Peyer's patch (tissue), 4 donors: ENCODE results near the gene MTHFSD.

Source experiments
- POLR2A ChIP-seq, 2 donors: fragments of 450-650 bp; IDR thresholded peaks; one replicate each; pipeline ENCODE4 v1.5.1; 2017; ENCODE audit warnings: antibody characterized with exemption in 2 of 2, mild to moderate bottlenecking in 2 of 2, moderate library complexity in 2 of 2
- TF ChIP-seq, protein P1 (sequence below), 6 experiments: fragments of 450-650 bp in 4 of 6; fragments of 200-600 bp in 2 of 6; sonication (generic) in 1 of 6; IDR thresholded peaks; one replicate each; pipeline ENCODE4 v1.5.1; 2017 to 2019; ENCODE audit warnings: antibody characterized with exemption in 6 of 6, mild to moderate bottlenecking in 3 of 6, moderate library complexity in 1 of 6

- TF ChIP-seq, protein P1, sequence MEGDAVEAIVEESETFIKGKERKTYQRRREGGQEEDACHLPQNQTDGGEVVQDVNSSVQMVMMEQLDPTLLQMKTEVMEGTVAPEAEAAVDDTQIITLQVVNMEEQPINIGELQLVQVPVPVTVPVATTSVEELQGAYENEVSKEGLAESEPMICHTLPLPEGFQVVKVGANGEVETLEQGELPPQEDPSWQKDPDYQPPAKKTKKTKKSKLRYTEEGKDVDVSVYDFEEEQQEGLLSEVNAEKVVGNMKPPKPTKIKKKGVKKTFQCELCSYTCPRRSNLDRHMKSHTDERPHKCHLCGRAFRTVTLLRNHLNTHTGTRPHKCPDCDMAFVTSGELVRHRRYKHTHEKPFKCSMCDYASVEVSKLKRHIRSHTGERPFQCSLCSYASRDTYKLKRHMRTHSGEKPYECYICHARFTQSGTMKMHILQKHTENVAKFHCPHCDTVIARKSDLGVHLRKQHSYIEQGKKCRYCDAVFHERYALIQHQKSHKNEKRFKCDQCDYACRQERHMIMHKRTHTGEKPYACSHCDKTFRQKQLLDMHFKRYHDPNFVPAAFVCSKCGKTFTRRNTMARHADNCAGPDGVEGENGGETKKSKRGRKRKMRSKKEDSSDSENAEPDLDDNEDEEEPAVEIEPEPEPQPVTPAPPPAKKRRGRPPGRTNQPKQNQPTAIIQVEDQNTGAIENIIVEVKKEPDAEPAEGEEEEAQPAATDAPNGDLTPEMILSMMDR (IDR thresholded peaks at IDR 0.05): no peak
- no peak for TF ChIP-seq POLR2A (IDR thresholded peaks at IDR 0.05)
Observed at GRCh38 chr16:86498155-86498670, 56.8 kb downstream of the MTHFSD start.
